ENCODE results near the gene LSM7. TPM values are rescaled to one million over a fixed set of nuclear protein-coding genes. Genes with fewer than 3 reads are reported as not detected.
"Not testable (repeated sequence)": the region's sequence is repeated elsewhere in the genome, so short reads cannot be mapped to it uniquely, and the experiment has no call there.

Gene LSM7
- total RNA-seq, 8 experiments from 2014 or later = 143 to 444 (median 296) TPM

- H3K4me3 ChIP-seq = peak overlapping the region in 2 of 5 donors; percentile 12 to 36
- H3K4me1 ChIP-seq (replicated peaks in 1 of 2) = peaks cover 17 to 23% of the 10 kb centered on the region in 2 donors
- in situ Hi-C loops (cut with MboI; ENCODE audit: low pct_unique_long_range_greater_than_20kb in 2 of 9, low sequenced_read_pairs in 9 of 9, unreplicated experiment in 9 of 9) = loop anchor here in 2 of 9 experiments (25.0 kb wide), 1 partner anchor 97 kb away; no protein-coding TSS in a partner anchor
- H3K27ac ChIP-seq = no peak overlapping the region
- peak in 3 of 8 experiments; percentile 22 to 54 (median 42) for ATAC-seq (replicated peaks in 6 of 8)
- WGBS, 10 experiments = 0 to 16% (median 5%) methylated on average over 2 to 10 of the region's 74 CpGs; no CpG with 5 or more reads in 7 of the 10 experiments
Measured at GRCh38 chr19:2289714-2290435, 38.5 kb downstream of the LSM7 start.

- in situ Hi-C loops (cut with MboI; ENCODE audit: low pct_unique_long_range_greater_than_20kb in 2 of 9, low sequenced_read_pairs in 9 of 9, unreplicated experiment in 9 of 9) = loop anchor here in 2 of 9 experiments (25.0 kb wide), 1 partner anchor 98 kb away; no protein-coding TSS in a partner anchor
- Histone ChIP-seq H3K27ac (no peak overlapping the region), H3K4me3 (peak overlapping the region in 1 of 5 donors; percentile 36), H3K4me1 (replicated peaks in 1 of 2) (peaks cover 12 to 16% of the 10 kb centered on the region in 2 donors)
- ATAC-seq (replicated peaks in 6 of 8) = no peak
- 47 to 90% (median 64%) methylated on average over 3 to 6 of the region's 28 CpGs; no CpG with 5 or more reads in 4 of the 10 experiments for WGBS, 10 experiments
Measured at GRCh38 chr19:2288818-2289713, 39.3 kb downstream of the LSM7 start.

- in situ Hi-C loops (cut with MboI; ENCODE audit: low pct_unique_long_range_greater_than_20kb in 2 of 9, low sequenced_read_pairs in 9 of 9, unreplicated experiment in 9 of 9) = loop anchor here in 2 of 9 experiments (25.0 kb wide), 1 partner anchor 99 kb away; no protein-coding TSS in a partner anchor
- no peak overlapping the region for H3K4me3 ChIP-seq
- ATAC-seq (replicated peaks in 6 of 8) = no peak
- no peak overlapping the region for H3K27ac ChIP-seq
- WGBS, 10 experiments = 60 to 100% (median 67%) methylated on average over 1 to 9 of the region's 17 CpGs; no CpG with 5 or more reads in 5 of the 10 experiments
- H3K4me1 ChIP-seq (replicated peaks in 1 of 2) = peaks cover 12 to 16% of the 10 kb centered on the region in 2 donors
Measured at GRCh38 chr19:2288338-2288817, 40.0 kb downstream of the LSM7 start.

- ATAC-seq (replicated peaks in 6 of 8) = no peak
- WGBS, 10 experiments = 40 to 100% (median 57%) methylated on average over 1 to 6 of the region's 13 CpGs; no CpG with 5 or more reads in 3 of the 10 experiments
- no peak overlapping the region for H3K4me3 ChIP-seq
- peaks cover 12 to 16% of the 10 kb centered on the region in 2 donors for H3K4me1 ChIP-seq (replicated peaks in 1 of 2)
- in situ Hi-C loops (cut with MboI; ENCODE audit: low pct_unique_long_range_greater_than_20kb in 2 of 9, low sequenced_read_pairs in 9 of 9, unreplicated experiment in 9 of 9) = loop anchor here in 2 of 9 experiments (25.0 kb wide), 1 partner anchor 100 kb away; no protein-coding TSS in a partner anchor
- no peak overlapping the region for H3K27ac ChIP-seq
Measured at GRCh38 chr19:2287585-2288337, 40.6 kb downstream of the LSM7 start.

GRCh38 chr19:2286402-2287140, 41.8 kb downstream of the LSM7 start:
- 47 to 80% (median 62%) methylated on average over 2 to 8 of the region's 20 CpGs; no CpG with 5 or more reads in 4 of the 10 experiments for WGBS, 10 experiments
- ATAC-seq (replicated peaks in 6 of 8) = no peak
- H3K27ac ChIP-seq = no peak overlapping the region
- in situ Hi-C loops (cut with MboI; ENCODE audit: low pct_unique_long_range_greater_than_20kb in 2 of 9, low sequenced_read_pairs in 9 of 9, unreplicated experiment in 9 of 9) = loop anchor here in 2 of 9 experiments (25.0 kb wide), 1 partner anchor 101 kb away; no protein-coding TSS in a partner anchor
- peaks cover 12 to 19% of the 10 kb centered on the region in 2 donors for H3K4me1 ChIP-seq (replicated peaks in 1 of 2)
- no peak overlapping the region for H3K4me3 ChIP-seq

GRCh38 chr19:2283835-2284507, 44.4 kb downstream of the LSM7 start:
- ATAC-seq (replicated peaks in 6 of 8) = no peak
- WGBS, 10 experiments = 83 to 100% (median 91%) methylated on average over 1 to 5 of the region's 8 CpGs; no CpG with 5 or more reads in 3 of the 10 experiments
- H3K4me3 ChIP-seq = no peak overlapping the region
- H3K27ac ChIP-seq = no peak overlapping the region
- in situ Hi-C loops (cut with MboI; ENCODE audit: low pct_unique_long_range_greater_than_20kb in 2 of 9, low sequenced_read_pairs in 9 of 9, unreplicated experiment in 9 of 9) = loop anchor here in 2 of 9 experiments (25.0 kb wide), 1 partner anchor 103 kb away; no protein-coding TSS in a partner anchor
- H3K4me1 ChIP-seq (replicated peaks in 1 of 2) = peaks cover 0 to 3% of the 10 kb centered on the region in 2 donors

GRCh38 chr19:2282862-2283237, 45.5 kb downstream of the LSM7 start:
- peaks cover 0 to 3% of the 10 kb centered on the region in 2 donors for H3K4me1 ChIP-seq (replicated peaks in 1 of 2)
- in situ Hi-C loops (cut with MboI; ENCODE audit: low pct_unique_long_range_greater_than_20kb in 2 of 9, low sequenced_read_pairs in 9 of 9, unreplicated experiment in 9 of 9) = loop anchor here in 2 of 9 experiments (25.0 kb wide), 1 partner anchor 104 kb away; no protein-coding TSS in a partner anchor
- no peak overlapping the region for H3K27ac ChIP-seq
- ATAC-seq (replicated peaks in 6 of 8) = no peak
- H3K4me3 ChIP-seq = no peak overlapping the region
- WGBS, 10 experiments = 0 to 95% (median 71%) methylated on average over 1 to 7 of the region's 11 CpGs; no CpG with 5 or more reads in 3 of the 10 experiments

- 3 to 40% (median 27%) methylated on average over 1 to 3 of the region's 41 CpGs; no CpG with 5 or more reads in 6 of the 10 experiments for WGBS, 10 experiments
- in situ Hi-C loops (cut with MboI; ENCODE audit: low pct_unique_long_range_greater_than_20kb in 2 of 9, low sequenced_read_pairs in 9 of 9, unreplicated experiment in 9 of 9) = loop anchor here in 2 of 9 experiments (25.0 kb wide), 1 partner anchor 105 kb away; no protein-coding TSS in a partner anchor
- peak; percentile 41 to 82 (median 79) for ATAC-seq (replicated peaks in 6 of 8)
- peaks cover 0 to 3% of the 10 kb centered on the region in 2 donors for H3K4me1 ChIP-seq (replicated peaks in 1 of 2)
- no peak within 1 kb of the TSS for H3K27ac ChIP-seq
- H3K4me3 ChIP-seq = peak within 1 kb of the TSS in 1 of 5 donors; percentile 9
Measured at GRCh38 chr19:2282062-2282861, 46.1 kb downstream of the LSM7 start, which contains the start of gene PEAK3. Gene PEAK3, minus strand, starts transcription at chr19:2282175. Its CDS starts 1,244 bp downstream, at chr19:2280931.

- H3K4me3 ChIP-seq = peak overlapping the region in 1 of 5 donors; percentile 9
- not testable (repeated sequence) for H3K27ac ChIP-seq; H3K4me1 ChIP-seq (replicated peaks in 1 of 2)
- in situ Hi-C loops (cut with MboI; ENCODE audit: low pct_unique_long_range_greater_than_20kb in 2 of 9, low sequenced_read_pairs in 9 of 9, unreplicated experiment in 9 of 9) = loop anchor here in 2 of 9 experiments (25.0 kb wide), 1 partner anchor 106 kb away; no protein-coding TSS in a partner anchor
- 80% methylated on average over 1 of the region's 16 CpGs; no CpG with 5 or more reads in 9 of the 10 experiments for WGBS, 10 experiments
- ATAC-seq (replicated peaks in 6 of 8) = peak in 3 of 8 experiments; percentile 3 to 19 (median 8)
Measured at GRCh38 chr19:2281265-2282061, 46.9 kb downstream of the LSM7 start.

Data from motor neuron (in vitro differentiated cells).